Astrocyte (in vitro differentiated cells and primary cell): ENCODE measurements around the gene ANO6. TPM values are rescaled to one million over a fixed set of nuclear protein-coding genes. Genes with fewer than 3 reads are reported as not detected.
"Not testable (repeated sequence)": the region's sequence is repeated elsewhere in the genome, so short reads cannot be mapped to it uniquely, and the experiment has no call there.

Experiments
- DNase-seq: peaks from one replicate; pipeline ENCODE4 v3.0.0-alpha.2; 2010; ENCODE audit warnings: low read depth
- FAIRE-seq: peaks from 2 replicates; lab custom pipeline; 2011; peaks lifted over from hg19 to GRCh38; lab: Jason Lieb, UNC
- H2AFZ ChIP-seq: 2 replicates; pipeline ENCODE4 v1.6.0; 2012; ENCODE audit warnings: low read depth, low read length, inconsistent platforms
- H3K27ac ChIP-seq: 2 replicates; pipeline ENCODE4 v1.5.1; 2011; ENCODE audit warnings: low read depth, low read length, inconsistent platforms
- H3K27me3 ChIP-seq: 2 replicates; pipeline ENCODE4 v1.6.0; 2011; ENCODE audit warnings: low read length, inconsistent platforms; ENCODE audit not compliant: insufficient read depth
- H3K36me3 ChIP-seq: 2 replicates; pipeline ENCODE4 v1.5.1; 2011; ENCODE audit warnings: low read length, inconsistent platforms; ENCODE audit not compliant: insufficient read depth
- H3K4me1 ChIP-seq: 2 replicates; pipeline ENCODE4 v1.5.1; 2011; ENCODE audit warnings: low read length, inconsistent platforms; ENCODE audit not compliant: insufficient read depth
- H3K4me2 ChIP-seq: 2 replicates; pipeline ENCODE4 v1.6.0; 2012; ENCODE audit warnings: low read length, inconsistent platforms
- H3K4me3 ChIP-seq: 2 replicates; pipeline ENCODE4 v1.5.1; 2011; ENCODE audit warnings: low read depth, mild to moderate bottlenecking, low read length, inconsistent platforms; ENCODE audit not compliant: insufficient read depth
- H3K79me2 ChIP-seq: 2 replicates; pipeline ENCODE4 v1.6.0; 2012; ENCODE audit warnings: mild to moderate bottlenecking, low read length, inconsistent platforms; ENCODE audit not compliant: insufficient read depth
- H3K9ac ChIP-seq: 2 replicates; pipeline ENCODE4 v1.6.0; 2012; ENCODE audit warnings: mild to moderate bottlenecking, low read length, inconsistent platforms
- H3K9me3 ChIP-seq: 2 replicates; pipeline ENCODE4 v1.5.1; 2012; ENCODE audit warnings: low read depth, mild to moderate bottlenecking, low read length, inconsistent platforms; ENCODE audit not compliant: insufficient read depth
- H4K20me1 ChIP-seq: 2 replicates; pipeline ENCODE4 v1.6.0; 2012; ENCODE audit warnings: low read length, inconsistent platforms; ENCODE audit not compliant: insufficient read depth
- H3K27ac Mint-ChIP-seq: one replicate; pipeline ENCODE4 v1.8.0; 2021; ENCODE audit warnings: mild to moderate bottlenecking, mixed read lengths; ENCODE audit not compliant: unreplicated experiment
- H3K27me3 Mint-ChIP-seq: one replicate; pipeline ENCODE4 v1.8.0; 2021; ENCODE audit warnings: low read depth, mixed read lengths; ENCODE audit not compliant: unreplicated experiment
- H3K36me3 Mint-ChIP-seq: one replicate; pipeline ENCODE4 v1.8.0; 2021; ENCODE audit warnings: low read depth, mixed read lengths; ENCODE audit not compliant: unreplicated experiment
- H3K4me1 Mint-ChIP-seq: one replicate; pipeline ENCODE4 v1.8.0; 2021; ENCODE audit warnings: low read depth, mixed read lengths; ENCODE audit not compliant: unreplicated experiment
- H3K4me3 Mint-ChIP-seq: one replicate; pipeline ENCODE4 v1.8.0; 2021; ENCODE audit warnings: mild to moderate bottlenecking, moderate library complexity, mixed read lengths; ENCODE audit not compliant: unreplicated experiment
- H3K9me3 Mint-ChIP-seq: one replicate; pipeline ENCODE4 v1.8.0; 2021; ENCODE audit warnings: mild to moderate bottlenecking, mixed read lengths; ENCODE audit not compliant: unreplicated experiment
- CTCF ChIP-seq: IDR thresholded peaks from 2 replicates; pipeline ENCODE4 v1.5.1; 2011; ENCODE audit warnings: low read depth, mild to moderate bottlenecking, inconsistent platforms, low read length, moderate library complexity; ENCODE audit not compliant: insufficient read depth
- EZH2 ChIP-seq: IDR thresholded peaks from 2 replicates; pipeline ENCODE4 v1.6.1; 2012; ENCODE audit warnings: mild to moderate bottlenecking, low read length, inconsistent platforms; ENCODE audit not compliant: insufficient read depth
- total RNA-seq: library from RNA; stranded (reverse); gene quantifications from 2 replicates; pipeline ENCODE4 v1.2.1, GENCODE V29; 2021

The ANO6 gene
- total RNA-seq, 1 donor from 2014 or later = 113 TPM

DNA sequence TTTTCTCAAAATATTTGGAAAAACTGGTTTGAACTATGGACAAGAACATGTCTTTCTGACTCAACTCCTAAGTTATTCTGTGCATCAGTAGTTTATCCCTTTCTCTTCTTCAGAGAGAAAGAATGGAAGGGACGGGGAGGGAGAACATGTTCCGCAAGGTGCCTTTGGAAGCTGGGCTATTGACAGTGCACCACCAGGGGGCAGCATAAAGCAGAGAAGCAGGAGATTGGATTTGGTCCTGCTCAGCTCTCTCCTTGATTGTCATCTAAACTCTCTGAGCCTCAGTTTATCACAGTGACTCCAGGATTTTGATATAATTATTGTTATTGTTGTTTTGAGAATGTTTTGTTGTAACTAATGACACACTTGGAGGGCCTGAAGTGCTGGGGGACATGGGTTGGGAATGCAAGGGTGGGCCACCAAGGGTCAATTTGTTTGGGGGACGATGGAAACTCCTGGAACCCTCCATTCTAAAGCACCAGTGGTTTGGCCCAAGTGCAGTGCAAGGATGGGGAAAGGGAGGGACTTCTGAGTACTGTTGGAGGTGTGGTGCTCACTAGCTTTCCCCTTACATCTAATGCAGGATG, 45.3 kb upstream of the ANO6 start:
- H3K27me3 ChIP-seq = no peaks in the 10 kb centered on the region
- H2AFZ ChIP-seq = no peak overlapping the region
- no peaks in the 10 kb centered on the region for H3K4me1 ChIP-seq
- H3K36me3 ChIP-seq = no peaks in the 10 kb centered on the region
- Mint-ChIP-seq H3K9me3 (no peaks in the 10 kb centered on the region), H3K4me3 (no peak overlapping the region), H3K27ac (no peak overlapping the region), H3K27me3 (no peaks in the 10 kb centered on the region), H3K36me3 (peaks cover 15% of the 10 kb centered on the region), H3K4me1 (no peaks in the 10 kb centered on the region)
- no peaks in the 10 kb centered on the region for H3K79me2 ChIP-seq
- H3K4me2 ChIP-seq = no peak overlapping the region
- FAIRE-seq = no peak
- peak; percentile 45 for DNase-seq
- H3K9ac ChIP-seq = no peak overlapping the region
- no peak overlapping the region for H3K4me3 ChIP-seq
- TF ChIP-seq EZH2 = no peak
- peak; percentile 87 for TF ChIP-seq CTCF
- no peaks in the 10 kb centered on the region for H3K9me3 ChIP-seq
- H4K20me1 ChIP-seq = no peaks in the 10 kb centered on the region
- H3K27ac ChIP-seq = no peak overlapping the region

DNA sequence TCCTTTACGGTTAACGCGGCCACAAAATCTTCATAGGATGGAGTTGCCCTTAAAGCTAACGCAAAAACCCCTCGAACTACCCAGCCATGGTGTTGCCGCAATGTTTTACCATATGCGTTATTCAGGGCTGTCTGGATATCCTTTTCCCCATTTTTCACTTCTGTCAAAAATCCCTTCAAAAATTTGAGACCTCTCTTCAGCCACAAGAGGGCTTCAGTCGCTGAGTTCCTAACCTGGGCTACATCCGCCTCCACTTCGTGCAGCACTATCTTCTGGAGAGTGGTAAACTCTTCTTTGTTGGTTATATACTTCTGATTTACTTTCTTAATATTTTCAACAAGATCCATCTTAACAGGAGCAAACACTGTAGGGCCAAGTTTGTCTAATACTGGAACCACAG, 42.6 kb upstream of the ANO6 start:
- not testable (repeated sequence) for H3K79me2 ChIP-seq, H3K27ac ChIP-seq, H3K9ac ChIP-seq, H3K4me2 ChIP-seq, H3K27me3 Mint-ChIP-seq, H3K4me3 ChIP-seq, H3K27me3 ChIP-seq, H3K27ac Mint-ChIP-seq, H3K4me1 Mint-ChIP-seq, H3K36me3 ChIP-seq, H2AFZ ChIP-seq, H4K20me1 ChIP-seq, H3K4me1 ChIP-seq, H3K9me3 ChIP-seq, H3K4me3 Mint-ChIP-seq, DNase-seq
- Mint-ChIP-seq H3K9me3 (peaks cover 21% of the 10 kb centered on the region), H3K36me3 (peaks cover 37% of the 10 kb centered on the region)
- FAIRE-seq = peak; percentile 96

- no peak overlapping the region for H3K27ac ChIP-seq
- peaks cover 5% of the 10 kb centered on the region for H3K9me3 ChIP-seq
- Mint-ChIP-seq H3K27ac (no peak overlapping the region), H3K9me3 (peaks cover 27% of the 10 kb centered on the region), H3K36me3 (peaks cover 44% of the 10 kb centered on the region), H3K27me3 (no peaks in the 10 kb centered on the region), H3K4me1 (no peaks in the 10 kb centered on the region), H3K4me3 (no peak overlapping the region)
- no peaks in the 10 kb centered on the region for H3K4me1 ChIP-seq
- no peaks in the 10 kb centered on the region for H3K27me3 ChIP-seq
- H2AFZ ChIP-seq = no peak overlapping the region
- no peaks in the 10 kb centered on the region for H3K79me2 ChIP-seq
- H3K9ac ChIP-seq = no peak overlapping the region
- FAIRE-seq (no peak), DNase-seq (no peak)
- no peaks in the 10 kb centered on the region for H3K36me3 ChIP-seq
- no peaks in the 10 kb centered on the region for H4K20me1 ChIP-seq
- TF ChIP-seq CTCF (no peak), EZH2 (no peak)
- H3K4me2 ChIP-seq = no peak overlapping the region
- no peak overlapping the region for H3K4me3 ChIP-seq
These were observed 41.3 kb upstream of the ANO6 start for GRCh38 chr12:45174595-45174994.
